OCI-LY1 (cell line): ENCODE data around the gene IFT172.

Experiments
- H2AFZ ChIP-seq: fragments of 200-600 bp; sonication (generic), shearing (Covaris generic); 2 replicates; pipeline ENCODE4 v1.6.0; 2014; ENCODE audit warnings: antibody characterized with exemption, mild to moderate bottlenecking, low read length
- H3F3A ChIP-seq: fragments of 200-600 bp; sonication (generic), shearing (Covaris generic); 2 replicates; pipeline ENCODE4 v1.6.0; 2014; ENCODE audit warnings: mild to moderate bottlenecking, antibody characterized with exemption, low read length, moderate library complexity; ENCODE audit not compliant: insufficient read depth
- H3K27ac ChIP-seq: fragments of 200-600 bp; sonication (generic); 2 replicates; pipeline ENCODE4 v1.5.1; 2014; ENCODE audit warnings: low read length, mixed run types, mild to moderate bottlenecking, low read depth; ENCODE audit not compliant: poor library complexity, severe bottlenecking
- H3K27me3 ChIP-seq: fragments of 200-600 bp; sonication (generic); 2 replicates; pipeline ENCODE4 v1.6.0; 2014; ENCODE audit warnings: antibody characterized with exemption, mild to moderate bottlenecking, low read length, moderate library complexity; ENCODE audit not compliant: insufficient read depth
- H3K36me3 ChIP-seq: fragments of 200-600 bp; sonication (generic); 2 replicates; pipeline ENCODE4 v1.6.1; 2014; ENCODE audit warnings: mild to moderate bottlenecking, antibody characterized with exemption, low read length, moderate library complexity, mixed read lengths; ENCODE audit not compliant: insufficient read depth
- H3K4me1 ChIP-seq: fragments of 200-600 bp; sonication (generic); 2 replicates; pipeline ENCODE4 v1.5.1; 2014; ENCODE audit warnings: mild to moderate bottlenecking, low read length, moderate library complexity; ENCODE audit not compliant: insufficient read depth, severe bottlenecking
- H3K4me2 ChIP-seq: fragments of 200-600 bp; sonication (generic), shearing (Covaris generic); 2 replicates; pipeline ENCODE4 v1.6.1; 2014; ENCODE audit warnings: low read length
- H3K4me3 ChIP-seq: fragments of 200-600 bp; sonication (generic); 2 replicates; pipeline ENCODE4 v1.5.1; 2014; ENCODE audit warnings: low read length, low read depth, mild to moderate bottlenecking, mixed read lengths; ENCODE audit not compliant: poor library complexity, severe bottlenecking
- H3K79me2 ChIP-seq: fragments of 200-600 bp; shearing (Covaris generic); 2 replicates; pipeline ENCODE4 v1.6.1; 2016; ENCODE audit warnings: mixed run types, low read length, mixed read lengths; ENCODE audit not compliant: insufficient read depth
- H3K9ac ChIP-seq: fragments of 200-600 bp; sonication (generic), shearing (Covaris generic); 2 replicates; pipeline ENCODE4 v1.6.1; 2014; ENCODE audit warnings: mild to moderate bottlenecking, low read length, mixed read lengths
- H3K9me2 ChIP-seq: fragments of 200-600 bp; sonication (generic), shearing (Covaris generic); 2 replicates; pipeline ENCODE4 v1.6.1; 2014; ENCODE audit warnings: low read depth, mild to moderate bottlenecking, low read length, mixed read lengths
- H3K9me3 ChIP-seq: fragments of 200-600 bp; shearing (Covaris generic); 2 replicates; pipeline ENCODE4 v1.6.1; 2014; ENCODE audit warnings: low read length, mixed read lengths
- H4K20me1 ChIP-seq: fragments of 200-600 bp; sonication (generic), shearing (Covaris generic); 2 replicates; pipeline ENCODE4 v1.6.0; 2016; ENCODE audit warnings: mild to moderate bottlenecking, low read length; ENCODE audit not compliant: insufficient read depth
- CTCF ChIP-seq: fragments of 200-600 bp; sonication (generic), shearing (Covaris generic); IDR thresholded peaks from 2 replicates; pipeline ENCODE4 v1.5.1; 2017; ENCODE audit warnings: mild to moderate bottlenecking, antibody characterized with exemption, low read length, moderate library complexity, mixed read lengths
- EZH2 ChIP-seq: fragments of 200-600 bp; sonication (generic), shearing (Covaris generic); IDR thresholded peaks from 2 replicates; pipeline ENCODE4 v1.8.0; 2017; ENCODE audit warnings: borderline replicate concordance, mixed run types, mild to moderate bottlenecking, antibody characterized with exemption, low read length, moderate library complexity, mixed read lengths

The IFT172 gene

GRCh38 chr2:27496357-27497287 is 7.1 kb upstream of the IFT172 start, which contains the start of gene GCKR:
GCKR (plus strand) TSS chr2:27496839; CDS start chr2:27496905, 66 bp downstream.
- Histone ChIP-seq H3K27me3 (peaks cover 6% of the 10 kb centered on the region; the same call in 1 of the 2 replicates), H3K9ac (no peak within 1 kb of the TSS), H3K9me3 (no peaks in the 10 kb centered on the region), H3K4me2 (no peak within 1 kb of the TSS), H4K20me1 (no peaks in the 10 kb centered on the region), H3K79me2 (no peaks in the 10 kb centered on the region), H3K9me2 (no peaks in the 10 kb centered on the region), H2AFZ (no peak within 1 kb of the TSS), H3K27ac (no peak within 1 kb of the TSS), H3K4me1 (no peaks in the 10 kb centered on the region), H3K36me3 (no peaks in the 10 kb centered on the region), H3F3A (no peaks in the 10 kb centered on the region), H3K4me3 (no peak within 1 kb of the TSS)
- no peak for TF ChIP-seq CTCF
- no peak for TF ChIP-seq EZH2

- no peaks in the 10 kb centered on the region for H3K36me3 ChIP-seq
- no peaks in the 10 kb centered on the region for H3K79me2 ChIP-seq
- H2AFZ ChIP-seq, result no peak overlapping the region
- no peaks in the 10 kb centered on the region for H3K9me3 ChIP-seq
- H3K4me1 ChIP-seq, result no peaks in the 10 kb centered on the region
- H3K27me3 ChIP-seq, result peaks cover 6% of the 10 kb centered on the region; the same call in 1 of the 2 replicates
- no peak overlapping the region for H3K4me3 ChIP-seq
- no peaks in the 10 kb centered on the region for H3F3A ChIP-seq
- H3K27ac ChIP-seq, result no peak overlapping the region
- no peaks in the 10 kb centered on the region for H3K9me2 ChIP-seq
- H3K4me2 ChIP-seq, result no peak overlapping the region
- no peak overlapping the region for H3K9ac ChIP-seq
- no peaks in the 10 kb centered on the region for H4K20me1 ChIP-seq
- no peak for TF ChIP-seq EZH2
- no peak for TF ChIP-seq CTCF
Observed at GRCh38 chr2:27495840-27496356, 6.4 kb upstream of the IFT172 start.

GRCh38 chr2:27494944-27495554 is 5.5 kb upstream of the IFT172 start, which contains the start of gene FNDC4:
FNDC4 (minus strand) TSS chr2:27495200; CDS start chr2:27494679, 521 bp downstream.
- no peaks in the 10 kb centered on the region for H4K20me1 ChIP-seq
- H3K4me2 ChIP-seq, result peak within 1 kb of the TSS; percentile 34; the same call in 1 of the 2 replicates
- no peaks in the 10 kb centered on the region for H3K36me3 ChIP-seq
- no peaks in the 10 kb centered on the region for H3F3A ChIP-seq
- no peak within 1 kb of the TSS for H3K9ac ChIP-seq
- H3K27ac ChIP-seq, result no peak within 1 kb of the TSS
- TF ChIP-seq EZH2 (no peak), CTCF (no peak)
- H2AFZ ChIP-seq, result no peak within 1 kb of the TSS
- no peaks in the 10 kb centered on the region for H3K9me3 ChIP-seq
- no peaks in the 10 kb centered on the region for H3K79me2 ChIP-seq
- peak within 1 kb of the TSS; percentile 37 for H3K4me3 ChIP-seq
- peaks cover 6% of the 10 kb centered on the region; the same call in 1 of the 2 replicates for H3K27me3 ChIP-seq
- H3K9me2 ChIP-seq, result no peaks in the 10 kb centered on the region
- peaks cover 3% of the 10 kb centered on the region for H3K4me1 ChIP-seq
